ENCODE measurements around the gene AIRE.
"Not testable (repeated sequence)": the region's sequence is repeated elsewhere in the genome, so short reads cannot be mapped to it uniquely, and the experiment has no call there.

AIRE gene

DNA sequence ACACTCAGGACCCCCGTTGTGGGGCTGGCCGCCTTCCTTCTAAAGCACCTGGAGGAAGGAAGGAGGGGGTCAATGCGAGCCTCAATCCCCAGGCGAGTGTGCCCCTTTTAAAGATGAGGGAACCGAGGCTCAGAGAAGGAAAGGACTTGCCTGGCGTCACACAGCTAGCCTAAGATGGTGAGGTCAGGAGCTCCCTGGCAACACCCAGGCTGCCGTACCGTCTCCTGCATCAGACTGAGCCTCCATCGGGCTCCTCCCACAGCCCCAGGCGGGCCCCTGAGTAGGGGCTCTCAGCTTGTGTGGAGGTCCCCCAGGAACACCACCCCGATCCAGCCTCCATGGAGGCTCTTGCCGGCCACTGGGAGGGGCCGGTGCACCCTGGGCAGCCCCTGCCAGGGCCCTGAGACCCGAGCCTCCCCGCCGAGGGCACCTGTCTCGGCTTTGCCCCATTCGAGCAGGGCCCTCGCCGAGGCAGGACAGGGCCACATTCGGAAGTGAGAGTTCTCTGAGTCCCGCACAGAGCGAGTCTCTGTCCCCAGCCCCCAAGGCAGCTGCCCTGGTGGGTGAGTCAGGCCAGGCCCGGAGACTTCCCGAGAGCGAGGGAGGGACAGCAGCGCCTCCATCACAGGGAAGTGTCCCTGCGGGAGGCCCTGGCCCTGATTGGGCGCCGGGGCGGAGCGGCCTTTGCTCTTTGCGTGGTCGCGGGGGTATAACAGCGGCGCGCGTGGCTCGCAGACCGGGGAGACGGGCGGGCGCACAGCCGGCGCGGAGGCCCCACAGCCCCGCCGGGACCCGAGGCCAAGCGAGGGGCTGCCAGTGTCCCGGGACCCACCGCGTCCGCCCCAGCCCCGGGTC lies at the start of gene AIRE:
Gene AIRE, plus strand, starts transcription at position 739 of the 855 bp plus-strand sequence. CDS start 131 bp downstream, outside the sequence.
- TF ChIP-seq, protein P1, sequence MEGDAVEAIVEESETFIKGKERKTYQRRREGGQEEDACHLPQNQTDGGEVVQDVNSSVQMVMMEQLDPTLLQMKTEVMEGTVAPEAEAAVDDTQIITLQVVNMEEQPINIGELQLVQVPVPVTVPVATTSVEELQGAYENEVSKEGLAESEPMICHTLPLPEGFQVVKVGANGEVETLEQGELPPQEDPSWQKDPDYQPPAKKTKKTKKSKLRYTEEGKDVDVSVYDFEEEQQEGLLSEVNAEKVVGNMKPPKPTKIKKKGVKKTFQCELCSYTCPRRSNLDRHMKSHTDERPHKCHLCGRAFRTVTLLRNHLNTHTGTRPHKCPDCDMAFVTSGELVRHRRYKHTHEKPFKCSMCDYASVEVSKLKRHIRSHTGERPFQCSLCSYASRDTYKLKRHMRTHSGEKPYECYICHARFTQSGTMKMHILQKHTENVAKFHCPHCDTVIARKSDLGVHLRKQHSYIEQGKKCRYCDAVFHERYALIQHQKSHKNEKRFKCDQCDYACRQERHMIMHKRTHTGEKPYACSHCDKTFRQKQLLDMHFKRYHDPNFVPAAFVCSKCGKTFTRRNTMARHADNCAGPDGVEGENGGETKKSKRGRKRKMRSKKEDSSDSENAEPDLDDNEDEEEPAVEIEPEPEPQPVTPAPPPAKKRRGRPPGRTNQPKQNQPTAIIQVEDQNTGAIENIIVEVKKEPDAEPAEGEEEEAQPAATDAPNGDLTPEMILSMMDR (IDR thresholded peaks at IDR 0.05; ENCODE audit: control extremely low read depth, extremely low read depth, low read depth, missing control alignments), result no peak
- POLR2A ChIA-PET, result no interaction called here
- no peak for DNase-seq (ENCODE audit: extremely low spot score)
- CTCF ChIA-PET, result interaction anchor here (2.3 kb wide), 1 partner anchor 11 kb away, joined by 18 read pairs; no protein-coding TSS in a partner anchor

DNA sequence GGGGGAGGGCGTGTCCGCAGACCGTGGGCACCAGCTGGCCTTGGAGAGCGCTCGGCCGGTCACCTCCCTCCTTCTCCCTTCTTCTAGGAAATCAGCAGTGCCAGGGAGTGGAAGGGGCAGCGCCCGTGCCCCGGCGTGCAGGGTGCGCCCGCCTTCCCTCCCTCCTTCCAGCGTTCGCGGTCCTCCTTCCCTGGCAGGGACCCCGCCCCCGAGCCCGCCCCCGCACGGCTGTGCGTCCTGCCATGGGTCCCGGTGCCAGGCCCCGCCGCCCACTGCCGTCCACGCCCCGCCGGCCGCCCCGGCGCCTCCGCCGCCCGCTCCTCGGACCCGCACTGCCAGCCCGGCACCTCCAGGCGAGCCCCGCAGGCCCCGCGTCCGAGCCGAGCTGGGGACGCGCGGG lies 45.3 kb upstream of the AIRE start:
- POLR2A ChIA-PET; CTCF ChIA-PET; DNase-seq (ENCODE audit: extremely low spot score): not testable (repeated sequence)

DNA sequence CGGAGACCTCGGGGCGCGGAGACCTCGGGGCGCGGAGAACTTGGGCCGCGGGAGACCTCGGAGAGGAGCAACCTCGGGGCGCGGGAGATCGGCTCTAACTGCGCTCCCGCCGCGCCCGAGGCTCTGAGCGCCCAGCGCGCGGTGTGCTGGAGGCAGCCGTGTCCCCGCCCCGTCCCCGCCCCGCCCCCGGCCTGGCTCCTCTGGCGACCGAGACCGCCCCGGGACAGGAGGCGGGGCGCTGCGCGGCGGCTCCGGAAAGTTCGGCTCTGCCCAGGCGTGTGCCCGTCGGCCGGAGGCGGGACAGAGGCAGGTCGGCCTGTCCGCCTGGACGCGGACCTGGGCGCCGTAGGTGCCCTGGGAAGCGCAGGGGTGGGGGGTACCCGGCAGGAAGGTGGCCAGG lies 44.8 kb upstream of the AIRE start, which contains the start of gene ICOSLG:
Gene ICOSLG, minus strand, starts transcription at position 102 of the 400 bp plus-strand sequence. CDS start 126 bp downstream, outside the sequence.
- POLR2A ChIA-PET; CTCF ChIA-PET; DNase-seq (ENCODE audit: extremely low spot score): not testable (repeated sequence)

GRCh38 chr21:44241281-44241680 lies 44.4 kb upstream of the AIRE start:
- POLR2A ChIA-PET; CTCF ChIA-PET; DNase-seq (ENCODE audit: extremely low spot score): not testable (repeated sequence)

- POLR2A ChIA-PET; CTCF ChIA-PET; DNase-seq (ENCODE audit: extremely low spot score): not testable (repeated sequence)
Observed at GRCh38 chr21:44243980-44244379, 41.7 kb upstream of the AIRE start.

DNA sequence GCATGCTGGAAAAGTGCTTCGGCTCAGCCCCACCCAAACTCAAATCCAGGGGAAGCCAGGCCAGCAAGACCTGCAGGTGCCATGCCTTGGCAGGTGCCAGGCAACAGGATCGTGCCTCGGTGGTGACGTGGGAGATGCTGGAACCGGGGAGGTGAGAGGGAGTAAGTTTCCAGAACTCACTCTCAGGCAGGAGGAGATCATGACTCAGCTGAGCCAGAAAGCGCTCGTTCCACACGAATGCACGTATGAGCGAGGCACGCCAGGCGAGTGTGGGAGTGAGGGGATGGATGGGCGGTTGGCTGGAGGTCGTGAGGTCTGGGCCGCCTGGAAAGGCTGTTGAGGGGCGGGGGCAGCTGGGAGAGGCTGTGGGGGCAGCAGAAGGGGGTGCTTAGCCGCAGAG lies 37.8 kb upstream of the AIRE start:
- DNase-seq (ENCODE audit: extremely low spot score); CTCF ChIA-PET; POLR2A ChIA-PET: not testable (repeated sequence)

DNA sequence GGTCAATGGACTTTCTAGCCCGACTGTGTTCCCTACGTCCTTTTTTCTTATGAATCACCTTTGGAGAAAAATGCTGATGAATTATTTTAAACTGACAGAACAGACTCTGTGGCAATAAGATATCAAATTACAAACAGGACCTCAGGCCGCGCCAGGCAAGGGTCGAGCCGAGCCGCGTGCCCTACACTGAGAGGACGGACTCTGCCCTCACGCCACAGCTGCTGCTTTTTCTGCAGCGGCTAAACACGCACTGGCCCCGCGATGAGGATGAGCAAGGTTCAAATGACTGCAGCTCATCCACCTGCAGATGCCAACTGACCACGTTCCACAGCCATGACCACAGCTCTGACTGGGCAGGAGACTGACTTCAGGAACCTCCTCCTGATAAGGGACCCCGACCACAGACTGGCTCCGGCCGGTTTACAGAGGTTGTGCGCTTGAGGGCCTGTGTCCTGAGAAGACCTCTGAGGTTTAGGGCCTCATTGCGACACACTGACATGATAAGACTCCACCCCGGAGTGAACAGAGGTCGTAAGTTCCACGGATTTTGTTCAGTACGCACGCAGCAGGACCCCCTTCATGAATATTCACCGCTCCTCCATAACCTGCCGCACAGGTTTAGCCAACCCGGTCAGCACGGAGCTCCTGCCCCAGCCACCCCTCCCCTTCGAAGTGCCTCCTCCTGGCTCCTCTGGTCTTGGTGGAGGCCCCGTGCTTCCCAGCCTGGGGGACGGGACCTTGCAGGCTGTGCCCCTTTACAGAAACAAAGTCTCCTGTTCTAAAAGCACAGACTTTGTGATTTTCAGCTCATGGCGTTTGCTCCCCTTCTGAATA lies 36.3 kb upstream of the AIRE start:
- DNase-seq (ENCODE audit: extremely low spot score); POLR2A ChIA-PET; CTCF ChIA-PET: not testable (repeated sequence)

DNA sequence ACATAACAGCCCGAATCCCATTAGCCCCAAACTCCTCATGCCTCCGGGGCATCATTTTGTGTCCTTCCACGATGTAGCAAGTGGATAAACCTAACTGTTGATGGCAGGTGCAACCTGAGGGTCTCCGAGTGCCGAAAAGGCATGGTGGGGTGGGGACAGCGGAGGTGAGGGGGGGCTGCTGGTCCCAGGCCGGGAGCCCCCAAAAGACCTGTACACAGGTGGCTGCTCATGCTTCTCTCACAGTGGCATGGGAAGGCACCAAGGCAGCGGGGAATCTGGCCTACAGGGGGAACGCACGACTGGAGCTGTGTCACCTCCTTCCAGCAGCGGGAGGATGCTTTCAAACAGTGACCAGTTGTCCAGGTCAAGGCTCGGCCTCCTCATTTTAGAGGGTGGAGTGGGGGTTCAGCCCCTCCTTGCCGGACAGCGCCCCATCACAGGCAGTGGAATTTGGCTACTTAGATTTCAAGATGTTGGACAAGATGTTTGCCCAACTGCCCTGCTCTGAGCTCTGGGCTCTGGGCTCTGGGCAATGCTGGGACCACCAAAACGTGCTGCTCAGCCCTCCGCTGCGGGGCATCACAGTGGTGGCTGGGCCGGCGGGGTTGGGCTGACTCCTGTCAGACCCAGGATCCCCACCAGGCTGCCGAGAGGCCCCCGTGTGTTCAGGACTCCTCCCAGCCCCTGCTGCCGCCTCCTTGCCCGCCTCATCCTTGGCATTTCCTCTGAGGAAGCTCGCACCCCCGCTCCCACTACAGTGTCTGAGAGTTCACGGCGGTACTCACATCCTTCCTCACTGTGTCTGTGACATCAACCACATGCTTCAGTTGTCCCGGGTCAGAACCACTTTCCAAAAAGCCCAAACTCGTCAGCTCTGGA lies 31.6 kb upstream of the AIRE start:
- ChIA-PET CTCF (interaction anchor here (1.7 to 1.8 kb wide), 2 partner anchors 14 to 44 kb away, joined by 6 to 7 read pairs; no protein-coding TSS in a partner anchor), POLR2A (interaction anchor here (0.5 kb wide), 1 partner anchor 10 kb away, joined by 5 read pairs; no protein-coding TSS in a partner anchor)
- DNase-seq (ENCODE audit: extremely low spot score), result no peak
- TF ChIP-seq, protein P1 (IDR thresholded peaks at IDR 0.05; ENCODE audit: control extremely low read depth, extremely low read depth, low read depth, missing control alignments), result no peak

DNA sequence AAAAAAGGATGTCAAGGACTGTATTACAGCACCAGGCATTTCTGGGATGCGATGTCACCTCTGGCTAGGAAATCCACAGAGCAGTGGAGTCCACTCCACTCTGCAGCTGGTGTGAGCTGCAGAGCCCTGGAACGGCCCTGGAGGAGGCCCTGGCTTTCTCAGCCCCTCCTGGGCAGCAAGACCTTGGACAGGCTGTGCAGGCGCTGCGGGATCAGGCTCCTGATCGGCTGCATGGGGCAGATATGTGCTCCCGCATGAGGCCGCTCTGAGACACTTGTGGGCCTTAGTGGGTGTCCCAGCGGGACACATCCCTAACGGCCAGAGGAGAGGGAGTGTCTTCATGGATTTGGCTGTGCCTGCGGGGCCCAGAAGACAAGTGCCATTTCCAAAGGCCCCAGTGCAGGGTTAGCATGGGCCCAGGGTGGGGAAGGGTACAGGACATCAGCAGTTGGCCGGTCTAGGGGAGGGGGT lies 30.1 kb upstream of the AIRE start:
- POLR2A ChIA-PET, result no interaction called here
- CTCF ChIA-PET, result interaction anchor here (1.7 to 1.8 kb wide), 2 partner anchors 12 to 42 kb away, joined by 6 to 7 read pairs; no protein-coding TSS in a partner anchor
- DNase-seq (ENCODE audit: extremely low spot score), result no peak
- TF ChIP-seq, protein P1 (IDR thresholded peaks at IDR 0.05; ENCODE audit: control extremely low read depth, extremely low read depth, low read depth, missing control alignments), result no peak

Data from GM10248 (cell line).